ENCODE data around the gene LRP5. TPM values are rescaled to one million over a fixed set of nuclear protein-coding genes. Genes with fewer than 3 reads are reported as not detected.

The LRP5 gene
- total and polyA plus RNA-seq, 10 donors: 3.9 to 21.8 (median 14.1) TPM

GRCh38 chr11:68371171-68372041 is 59.0 kb downstream of the LRP5 start:
- peak overlapping the region in 4 of 8 donors; percentile 45 to 73 (median 55) for H3K27ac ChIP-seq
- WGBS, 5 donors: 72 to 86% (median 75%) methylated on average over 26 to 35 of the region's 35 CpGs
- DNase-seq: no peak
- no peaks in the 10 kb centered on the region for H3K9me3 ChIP-seq
- H3K4me3 ChIP-seq: peak overlapping the region in 1 of 8 donors; percentile 45
- H3K27me3 ChIP-seq (replicated peaks in 1 of 7): peaks cover 0 to 36% (median 0%) of the 10 kb centered on the region in 7 donors
- H3K4me1 ChIP-seq: peaks cover 25 to 65% (median 45%) of the 10 kb centered on the region in 6 donors
- TF ChIP-seq, protein P1, sequence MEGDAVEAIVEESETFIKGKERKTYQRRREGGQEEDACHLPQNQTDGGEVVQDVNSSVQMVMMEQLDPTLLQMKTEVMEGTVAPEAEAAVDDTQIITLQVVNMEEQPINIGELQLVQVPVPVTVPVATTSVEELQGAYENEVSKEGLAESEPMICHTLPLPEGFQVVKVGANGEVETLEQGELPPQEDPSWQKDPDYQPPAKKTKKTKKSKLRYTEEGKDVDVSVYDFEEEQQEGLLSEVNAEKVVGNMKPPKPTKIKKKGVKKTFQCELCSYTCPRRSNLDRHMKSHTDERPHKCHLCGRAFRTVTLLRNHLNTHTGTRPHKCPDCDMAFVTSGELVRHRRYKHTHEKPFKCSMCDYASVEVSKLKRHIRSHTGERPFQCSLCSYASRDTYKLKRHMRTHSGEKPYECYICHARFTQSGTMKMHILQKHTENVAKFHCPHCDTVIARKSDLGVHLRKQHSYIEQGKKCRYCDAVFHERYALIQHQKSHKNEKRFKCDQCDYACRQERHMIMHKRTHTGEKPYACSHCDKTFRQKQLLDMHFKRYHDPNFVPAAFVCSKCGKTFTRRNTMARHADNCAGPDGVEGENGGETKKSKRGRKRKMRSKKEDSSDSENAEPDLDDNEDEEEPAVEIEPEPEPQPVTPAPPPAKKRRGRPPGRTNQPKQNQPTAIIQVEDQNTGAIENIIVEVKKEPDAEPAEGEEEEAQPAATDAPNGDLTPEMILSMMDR (IDR thresholded peaks at IDR 0.05 in 8 of 11, conservative IDR thresholded peaks at IDR 0.05 in 3 of 11): peak in 1 of 11 experiments; percentile 20
- TF ChIP-seq POLR2A (IDR thresholded peaks at IDR 0.05) (no peak), POLR2AphosphoS5 (IDR thresholded peaks at IDR 0.05) (peak; percentile 36 to 68 (median 52))
- peaks cover 0 to 7% (median 0%) of the 10 kb centered on the region in 6 donors for H3K36me3 ChIP-seq
- intact Hi-C loops (cut with DNase I; ENCODE audit: low total_unique reads): no loop called here

- intact Hi-C loops (cut with DNase I; ENCODE audit: low total_unique reads): no loop called here
- H3K9me3 ChIP-seq: no peaks in the 10 kb centered on the region
- no peak for DNase-seq
- H3K27ac ChIP-seq: no peak overlapping the region
- peaks cover 0 to 36% (median 0%) of the 10 kb centered on the region in 7 donors for H3K27me3 ChIP-seq (replicated peaks in 1 of 7)
- peaks cover 29 to 72% (median 51%) of the 10 kb centered on the region in 6 donors for H3K4me1 ChIP-seq
- TF ChIP-seq POLR2A (IDR thresholded peaks at IDR 0.05) (no peak), POLR2AphosphoS5 (IDR thresholded peaks at IDR 0.05) (no peak)
- TF ChIP-seq, protein P1 (IDR thresholded peaks at IDR 0.05 in 8 of 11, conservative IDR thresholded peaks at IDR 0.05 in 3 of 11): no peak
- WGBS, 5 donors: 67 to 83% (median 77%) methylated on average over 21 of the region's 21 CpGs
- peaks cover 0 to 3% (median 0%) of the 10 kb centered on the region in 6 donors for H3K36me3 ChIP-seq
- no peak overlapping the region for H3K4me3 ChIP-seq
Measured at GRCh38 chr11:68372114-68372513, 59.7 kb downstream of the LRP5 start.

DNA sequence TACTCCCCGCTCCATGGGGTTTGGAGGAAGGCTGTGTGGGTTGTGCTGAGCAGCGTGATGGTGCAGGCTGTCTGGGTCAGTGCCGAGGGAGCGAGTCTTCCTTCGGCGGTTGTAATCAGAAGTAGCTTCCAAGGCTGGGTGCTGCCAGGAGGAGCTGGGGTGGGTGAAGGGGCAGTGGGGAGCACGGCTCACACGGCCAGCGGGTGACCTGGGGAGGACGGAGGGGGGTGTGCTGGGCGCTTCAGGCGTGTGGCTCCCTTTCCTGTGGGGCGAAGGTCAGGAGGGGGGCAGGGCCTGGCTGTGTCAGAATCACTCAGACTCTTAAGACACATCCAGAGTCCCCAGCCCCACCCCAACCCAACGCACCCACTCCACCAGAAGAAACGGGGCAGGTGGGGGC is 60.2 kb downstream of the LRP5 start:
- 80 to 92% (median 86%) methylated on average over 14 to 15 of the region's 15 CpGs for WGBS, 5 donors
- H3K9me3 ChIP-seq: no peaks in the 10 kb centered on the region
- no peak overlapping the region for H3K4me3 ChIP-seq
- TF ChIP-seq POLR2A (IDR thresholded peaks at IDR 0.05): no peak
- TF ChIP-seq POLR2AphosphoS5 (IDR thresholded peaks at IDR 0.05): no peak
- TF ChIP-seq, protein P1 (IDR thresholded peaks at IDR 0.05 in 8 of 11, conservative IDR thresholded peaks at IDR 0.05 in 3 of 11): no peak
- H3K4me1 ChIP-seq: peaks cover 32 to 77% (median 56%) of the 10 kb centered on the region in 6 donors
- H3K36me3 ChIP-seq: no peaks in the 10 kb centered on the region
- intact Hi-C loops (cut with DNase I; ENCODE audit: low total_unique reads): no loop called here
- H3K27ac ChIP-seq: no peak overlapping the region
- H3K27me3 ChIP-seq (replicated peaks in 1 of 7): peaks cover 0 to 36% (median 0%) of the 10 kb centered on the region in 7 donors
- no peak for DNase-seq

DNA sequence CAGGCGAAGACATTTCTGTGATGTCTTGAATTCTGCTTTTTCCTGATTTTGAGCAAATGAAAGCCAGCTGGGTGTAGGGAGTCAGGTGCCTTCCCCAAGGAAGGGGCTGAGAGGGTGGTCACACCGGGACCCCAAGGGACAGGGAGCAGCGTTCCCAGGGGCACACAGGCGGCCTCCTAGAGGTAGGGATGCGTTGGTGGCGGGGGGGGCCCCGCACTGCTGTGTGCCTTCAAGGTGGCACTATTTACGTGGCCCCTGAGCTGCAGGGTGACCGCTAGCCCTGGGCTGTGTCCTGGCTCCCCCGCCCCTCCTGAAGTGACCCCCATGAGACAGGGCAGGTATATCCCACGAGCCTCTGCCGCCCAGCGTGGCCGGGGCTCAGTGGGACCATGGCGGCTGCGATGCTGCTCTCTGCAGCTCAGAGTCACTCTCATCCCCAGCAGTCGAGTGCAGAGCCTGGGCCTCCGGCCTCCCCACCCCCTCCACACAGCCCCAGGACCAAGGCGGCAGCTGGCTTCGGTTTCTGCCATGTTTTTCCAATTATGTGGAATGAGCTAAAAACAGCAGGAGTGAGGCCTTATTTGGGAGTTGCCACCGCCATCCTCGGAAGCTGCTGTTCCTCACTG is 60.9 kb downstream of the LRP5 start:
- TF ChIP-seq, protein P1 (IDR thresholded peaks at IDR 0.05 in 8 of 11, conservative IDR thresholded peaks at IDR 0.05 in 3 of 11): no peak
- no peak for TF ChIP-seq POLR2A (IDR thresholded peaks at IDR 0.05)
- TF ChIP-seq POLR2AphosphoS5 (IDR thresholded peaks at IDR 0.05): no peak
- 74 to 87% (median 83%) methylated on average over 21 to 22 of the region's 22 CpGs for WGBS, 5 donors
- peaks cover 32 to 84% (median 60%) of the 10 kb centered on the region in 6 donors for H3K4me1 ChIP-seq
- no peak overlapping the region for H3K4me3 ChIP-seq
- peaks cover 0 to 36% (median 0%) of the 10 kb centered on the region in 7 donors for H3K27me3 ChIP-seq (replicated peaks in 1 of 7)
- no peak for DNase-seq
- H3K36me3 ChIP-seq: no peaks in the 10 kb centered on the region
- H3K9me3 ChIP-seq: no peaks in the 10 kb centered on the region
- H3K27ac ChIP-seq: peak overlapping the region in 6 of 8 donors; percentile 61 to 79 (median 73)
- intact Hi-C loops (cut with DNase I; ENCODE audit: low total_unique reads): no loop called here
